CD4-positive, alpha-beta T cell treated with Interleukin-15 for 1 hour (primary cell): Measurements from ENCODE around the gene ANO1.

Source experiments
- DNase-seq: peaks from one replicate; pipeline ENCODE4 v3.0.0-alpha.2; 2020

The ANO1 gene

DNA sequence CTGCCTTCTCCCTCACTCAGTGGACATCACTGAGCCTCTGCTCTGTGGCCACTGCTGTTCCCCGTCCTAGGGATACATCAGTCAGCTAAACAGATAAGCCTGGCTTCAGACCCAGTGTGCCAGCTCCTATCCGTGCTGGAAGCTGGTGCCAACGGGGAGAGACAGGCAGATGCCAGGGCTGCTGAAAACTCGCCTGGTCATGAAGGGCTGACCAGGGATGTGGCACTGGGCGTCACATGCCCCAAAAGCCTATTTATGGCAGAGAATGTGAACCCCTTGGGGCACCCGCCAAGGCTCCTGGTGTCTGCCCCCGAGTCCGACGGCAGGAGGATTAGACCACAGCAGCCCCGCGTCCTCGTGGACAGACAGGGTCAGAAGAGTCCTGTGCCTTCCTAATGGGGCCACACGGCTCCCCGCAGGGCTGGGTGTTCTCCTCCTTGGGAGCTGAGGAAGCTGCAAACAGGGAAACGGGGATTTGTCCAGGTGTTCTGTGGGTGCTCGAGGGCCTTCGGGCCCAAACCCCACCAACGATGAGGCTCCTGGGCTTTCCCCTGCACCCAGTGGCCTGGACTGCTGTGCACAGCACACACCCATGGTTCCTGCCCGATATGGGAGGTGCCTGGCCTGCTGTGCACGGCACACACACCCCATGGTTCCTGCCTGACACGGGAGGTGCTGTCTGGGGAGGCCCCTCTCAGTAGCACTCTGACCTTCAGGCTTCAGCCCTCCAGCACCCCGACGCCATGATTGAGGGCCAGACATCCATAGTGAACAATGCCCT lies 19.9 kb downstream of the ANO1 start:
- DNase-seq: no peak

DNA sequence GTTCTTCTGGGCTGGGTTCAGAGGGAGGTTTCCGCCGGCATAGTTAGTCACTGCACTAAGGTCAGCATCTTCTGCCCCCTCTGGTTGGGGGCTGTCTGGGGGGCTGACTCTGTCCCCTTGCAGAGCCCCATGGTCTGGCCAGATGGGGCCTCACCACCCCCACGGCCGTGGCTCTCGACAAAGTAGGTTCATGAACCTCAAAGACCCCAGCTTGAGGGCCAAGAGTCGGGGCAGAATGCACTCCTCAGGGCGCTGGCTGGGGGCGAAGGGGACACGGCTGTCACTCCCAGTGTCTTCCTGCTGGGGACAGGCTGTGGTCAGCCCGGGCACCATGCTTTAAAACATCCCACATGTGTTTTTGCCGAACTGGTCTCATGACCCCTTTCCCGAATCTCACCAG lies 20.8 kb downstream of the ANO1 start:
- no peak for DNase-seq

DNA sequence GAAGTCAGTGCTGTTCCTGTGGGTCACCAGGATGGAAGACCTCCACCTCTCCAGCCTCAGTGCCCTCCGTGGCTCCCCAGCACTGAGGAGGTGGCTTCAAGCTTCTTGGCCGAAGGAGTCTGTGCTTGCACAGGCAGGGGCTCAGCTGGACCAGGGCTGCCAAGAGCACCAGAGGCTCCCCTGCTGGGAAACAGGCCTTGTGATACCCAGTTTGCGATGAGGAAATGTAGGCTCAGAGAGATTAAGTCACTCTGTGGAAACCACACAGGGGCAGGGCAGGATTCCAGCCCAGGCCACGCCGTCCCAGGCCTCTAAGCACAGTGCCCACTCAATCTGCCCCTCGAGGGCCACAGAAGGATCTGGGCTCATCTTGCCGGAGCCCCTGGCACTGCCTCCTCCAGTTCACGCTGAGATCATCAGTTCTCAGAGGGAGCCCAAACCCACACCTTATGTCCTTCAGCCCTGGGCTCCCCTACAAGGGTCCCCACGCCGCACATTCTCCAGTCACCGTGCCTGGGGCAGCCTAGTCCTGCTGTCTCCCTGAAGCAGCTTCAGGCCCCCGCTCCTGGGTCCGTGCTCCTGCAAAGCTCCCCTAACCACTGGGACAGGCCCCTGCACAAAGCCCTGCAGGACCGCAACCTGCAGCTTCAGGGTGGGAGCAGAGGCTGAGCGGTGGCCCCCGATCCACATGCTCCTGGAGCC lies 21.6 kb downstream of the ANO1 start:
- DNase-seq: no peak

DNA sequence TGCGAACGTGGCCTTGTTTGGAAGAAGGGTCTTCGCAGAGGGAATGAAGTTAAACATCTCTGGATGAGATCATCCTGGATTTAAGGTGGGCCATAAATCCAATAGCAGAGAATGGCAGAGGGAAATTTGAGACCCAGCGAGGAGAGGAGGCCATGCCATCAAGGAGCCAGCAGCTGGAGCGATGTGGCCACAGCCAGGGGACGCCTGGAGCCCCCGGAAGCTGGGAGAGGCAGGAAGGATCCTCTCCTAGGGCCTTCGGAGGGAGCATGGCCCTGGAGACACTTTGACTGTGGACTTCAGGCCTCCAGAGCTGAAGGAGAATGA lies 22.1 kb downstream of the ANO1 start:
- DNase-seq: no peak

DNA sequence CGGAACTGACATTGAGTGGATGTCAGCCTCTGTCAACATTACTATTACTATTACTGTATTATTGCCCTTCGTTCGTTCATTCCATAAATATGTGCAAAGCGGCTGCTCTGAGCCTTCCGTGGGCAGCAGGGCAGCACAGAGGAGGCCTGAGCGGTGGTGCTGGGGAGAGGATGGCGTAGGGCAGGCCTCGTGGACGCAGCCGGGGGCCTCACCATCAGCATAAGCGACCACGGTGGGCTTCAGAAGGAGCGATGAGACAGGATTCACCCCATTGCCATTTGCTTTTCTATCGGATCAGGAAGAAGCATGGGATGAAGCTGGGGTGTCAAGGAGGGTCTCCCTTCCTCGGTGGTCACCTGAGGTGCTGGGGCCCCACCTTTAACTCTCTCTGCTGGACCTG lies 22.7 kb downstream of the ANO1 start:
- no peak for DNase-seq

DNA sequence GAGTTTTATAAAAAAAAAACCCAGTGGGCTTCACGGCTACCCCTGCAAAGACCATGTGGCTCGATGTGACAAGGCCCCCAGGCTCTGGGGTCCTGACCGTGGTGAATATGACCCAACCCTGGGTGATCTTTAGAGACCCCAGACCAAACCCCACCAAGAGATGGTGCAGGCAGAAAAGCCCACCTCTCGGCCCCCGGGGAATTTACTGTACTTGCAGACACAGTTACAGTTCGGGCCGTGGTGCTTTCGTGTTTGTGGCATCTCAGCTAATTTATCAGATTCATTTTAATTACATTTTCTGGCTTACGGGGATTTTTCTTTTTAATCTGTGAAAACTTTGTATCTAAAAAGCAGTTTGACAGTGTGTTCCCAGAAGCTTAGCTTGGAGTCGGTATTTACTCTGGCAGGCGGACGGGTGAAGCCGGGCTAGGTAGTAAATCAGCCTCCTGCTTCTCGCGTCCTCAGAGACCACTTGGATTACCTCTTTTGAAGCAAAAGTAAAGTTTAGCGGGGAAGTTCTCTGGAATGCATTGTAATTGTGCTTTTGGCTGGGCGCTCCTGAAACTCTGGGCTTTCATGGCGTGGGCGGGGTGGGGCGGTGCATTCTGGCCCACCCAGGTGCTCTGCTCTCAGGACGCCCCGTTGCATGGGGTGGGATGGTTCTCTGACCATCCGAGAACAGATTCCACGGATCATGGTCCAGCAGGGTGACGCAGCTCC lies 25.3 kb downstream of the ANO1 start:
- DNase-seq: no peak

DNA sequence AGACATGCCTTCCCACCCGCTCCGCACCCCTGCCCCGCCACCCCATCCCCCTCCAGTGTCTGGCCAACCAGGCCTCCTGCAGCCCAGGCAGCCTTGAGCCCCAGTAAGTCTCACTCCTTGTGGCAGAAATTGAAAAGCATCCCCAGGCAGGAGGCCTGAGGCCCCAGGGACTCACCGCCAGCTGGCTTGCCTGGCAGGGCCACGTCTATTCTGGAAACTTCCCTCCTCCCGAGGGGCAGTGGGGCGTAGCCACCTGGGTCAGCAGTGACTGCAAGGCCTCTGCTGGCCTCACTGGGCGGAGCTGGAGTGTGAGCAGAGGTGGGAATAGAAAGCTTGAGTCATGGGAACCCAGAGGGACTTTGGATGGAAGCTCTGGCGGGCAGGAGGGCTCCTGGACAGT lies 26.3 kb downstream of the ANO1 start:
- no peak for DNase-seq

DNA sequence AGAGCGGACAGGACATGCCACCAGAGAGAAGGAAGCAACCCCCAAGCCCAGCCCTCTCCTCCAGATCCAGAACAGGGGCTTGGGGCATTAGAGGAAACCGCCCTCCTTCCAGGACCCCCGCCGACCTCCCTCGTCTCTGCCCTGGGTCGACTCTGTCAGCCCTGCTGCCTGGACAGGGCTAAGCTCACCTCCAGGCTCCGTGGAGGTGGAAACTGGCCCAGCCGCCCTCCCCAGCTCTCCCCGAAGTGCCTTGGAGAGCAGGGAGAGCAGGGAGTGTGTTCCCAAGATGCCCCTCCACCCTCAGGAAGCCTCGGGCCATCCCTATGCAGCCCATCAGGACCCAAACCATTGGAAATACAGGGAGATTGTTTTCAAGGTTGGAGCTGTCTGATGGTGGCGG lies 26.8 kb downstream of the ANO1 start:
- no peak for DNase-seq

DNA sequence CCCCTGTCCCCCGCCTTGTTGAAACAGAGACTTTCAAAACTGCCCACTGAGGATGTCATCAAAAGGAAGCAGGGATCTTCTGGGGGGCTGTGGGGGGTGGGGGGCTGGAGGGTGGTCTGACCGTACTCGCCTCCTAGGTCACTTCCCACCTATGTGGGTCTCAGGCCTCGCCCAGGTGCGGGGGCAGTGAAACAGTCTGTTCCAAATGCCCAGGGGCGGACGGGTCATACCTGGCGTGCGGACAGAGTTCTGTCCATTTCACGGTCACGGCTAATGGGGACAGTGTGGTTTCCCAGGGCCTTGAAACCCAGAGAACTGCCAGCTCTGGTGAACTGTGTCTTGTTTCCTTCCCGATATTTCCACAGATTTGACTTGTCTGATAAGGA lies 27.2 kb downstream of the ANO1 start:
- DNase-seq: no peak

DNA sequence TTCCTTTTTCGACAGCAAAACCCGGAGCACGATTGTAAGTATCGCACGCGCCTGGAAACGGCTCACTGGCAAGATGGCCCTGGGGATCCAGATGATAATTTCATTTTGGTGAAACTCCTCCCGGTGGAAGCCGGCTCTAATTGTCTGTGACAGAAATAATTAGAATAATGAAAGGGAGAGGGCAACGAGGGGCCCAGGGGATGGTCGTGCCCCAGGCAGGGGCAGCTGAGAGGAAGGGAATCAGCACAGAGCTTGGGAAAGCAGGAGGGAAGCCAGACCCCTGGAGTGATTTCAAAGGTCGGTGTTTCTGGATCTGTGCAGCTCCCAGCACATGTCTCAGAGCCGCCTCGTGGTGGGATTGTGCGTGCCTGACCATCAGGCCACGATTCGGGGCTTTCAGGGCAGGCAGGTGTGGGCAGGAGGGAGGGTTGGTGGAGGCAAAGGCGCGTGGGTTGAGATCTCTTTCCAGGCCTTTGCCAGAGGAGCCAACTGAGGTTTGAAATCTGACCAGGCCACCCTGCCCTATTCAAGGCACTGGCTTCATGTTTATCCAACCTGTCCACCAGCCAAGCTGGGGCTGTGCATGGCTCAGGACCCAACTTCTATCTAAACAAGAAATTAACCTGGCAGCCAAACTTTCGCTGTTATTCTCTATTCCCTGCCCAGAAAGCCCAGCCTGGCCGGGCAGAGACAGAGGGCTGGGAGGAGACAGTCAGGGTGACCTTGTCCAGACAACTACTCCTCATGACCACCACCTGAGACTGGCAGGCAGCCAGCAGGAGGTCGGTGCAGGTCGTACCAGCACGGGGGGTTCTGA lies 27.8 kb downstream of the ANO1 start:
- DNase-seq: no peak

DNA sequence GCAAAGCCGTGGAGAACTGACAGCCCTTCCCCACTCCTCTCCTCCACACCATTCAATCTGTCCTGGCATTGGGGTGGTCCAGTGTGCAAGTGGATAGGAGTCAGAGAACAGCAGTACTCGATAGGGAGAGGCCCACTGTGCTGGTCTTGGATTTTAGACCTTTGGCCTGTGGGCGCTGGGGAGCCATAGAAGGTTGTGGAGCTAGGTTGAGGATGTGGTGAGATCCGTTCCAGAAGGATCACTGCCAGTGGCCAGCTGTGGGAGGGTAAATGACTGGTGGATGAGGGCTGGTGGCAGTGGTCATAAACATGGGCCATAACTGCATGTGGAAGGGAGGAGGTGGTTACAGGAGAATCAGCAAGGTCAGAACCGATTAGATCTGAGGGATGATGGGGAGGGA lies 28.6 kb downstream of the ANO1 start:
- no peak for DNase-seq

DNA sequence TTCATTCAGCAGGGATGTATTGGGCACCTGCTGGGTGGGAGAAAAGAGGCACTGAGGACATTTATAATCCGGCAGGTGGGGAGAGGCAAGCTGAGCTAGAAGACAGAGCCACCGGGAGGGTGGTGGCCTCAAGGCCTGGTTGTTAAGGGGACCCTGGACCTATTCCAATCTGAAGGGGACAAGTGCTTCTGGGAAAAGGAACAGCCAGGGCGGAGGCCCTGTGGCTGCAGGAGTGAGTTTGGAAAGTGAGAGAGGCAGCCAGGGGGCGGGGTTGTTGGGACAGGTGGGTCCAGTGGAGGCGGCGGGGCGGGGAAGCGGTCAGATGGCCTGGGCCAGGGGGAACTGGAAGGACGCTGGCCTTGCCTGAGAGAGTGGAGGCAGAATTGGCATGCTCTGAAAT lies 29.1 kb downstream of the ANO1 start:
- no peak for DNase-seq

DNA sequence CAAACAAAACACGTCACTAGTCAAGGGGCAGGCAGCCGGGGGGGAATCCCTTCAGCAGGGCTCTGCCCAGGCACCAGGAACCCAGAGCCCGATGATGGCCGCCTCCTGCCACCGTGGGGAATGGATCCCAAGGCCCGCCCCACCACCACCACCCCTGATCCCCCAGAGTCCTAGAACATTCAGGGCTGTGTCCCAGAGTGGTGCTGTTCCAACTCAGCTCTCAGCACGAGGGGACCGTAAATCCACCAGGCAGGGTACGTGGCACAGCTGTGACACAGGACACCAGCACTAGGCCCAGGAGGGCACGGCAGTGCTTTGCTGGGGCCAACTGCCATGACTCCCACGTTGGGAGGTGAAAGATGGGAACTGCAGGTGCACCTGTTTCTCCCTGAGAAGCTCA lies 29.6 kb downstream of the ANO1 start:
- DNase-seq: no peak

DNA sequence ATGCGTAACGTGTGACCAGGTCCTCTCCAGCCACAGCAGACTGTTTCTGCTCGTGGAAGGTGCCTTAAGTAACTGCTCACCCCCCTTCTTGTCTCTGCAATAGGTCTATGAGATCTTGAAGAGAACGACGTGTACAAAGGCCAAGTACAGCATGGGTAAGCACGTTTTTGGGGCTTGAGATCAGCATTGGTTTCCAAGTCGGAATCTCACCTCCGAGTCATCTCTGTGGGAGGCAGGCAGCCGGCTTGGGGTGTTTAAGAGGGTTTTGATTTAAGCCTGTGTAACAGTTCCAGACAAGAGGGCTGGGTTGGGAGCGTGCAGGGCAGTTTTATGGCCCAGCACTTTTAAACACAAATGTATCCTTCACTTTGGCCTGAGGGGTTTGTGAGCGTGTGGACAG lies 30.1 kb downstream of the ANO1 start:
- no peak for DNase-seq

DNA sequence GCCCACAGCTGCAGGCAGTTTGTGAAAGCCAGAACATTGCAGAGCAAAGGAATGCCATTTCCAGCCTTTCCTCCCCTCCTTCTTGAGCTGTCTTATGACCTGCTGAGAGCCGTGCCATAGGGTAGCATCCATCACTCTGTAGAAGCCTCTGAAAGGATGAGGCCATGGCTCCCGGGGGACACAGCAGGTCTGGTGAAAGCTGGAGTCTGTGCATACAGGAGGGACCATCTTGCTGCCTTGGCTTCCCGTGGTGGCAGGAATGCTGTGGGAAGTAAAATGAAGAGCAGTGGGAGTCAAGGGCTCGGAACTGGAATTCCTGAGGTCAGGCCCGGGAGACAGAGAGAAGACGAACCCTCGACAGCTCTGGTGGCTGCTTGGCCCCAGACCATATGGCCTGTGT lies 30.9 kb downstream of the ANO1 start:
- DNase-seq: no peak

DNA sequence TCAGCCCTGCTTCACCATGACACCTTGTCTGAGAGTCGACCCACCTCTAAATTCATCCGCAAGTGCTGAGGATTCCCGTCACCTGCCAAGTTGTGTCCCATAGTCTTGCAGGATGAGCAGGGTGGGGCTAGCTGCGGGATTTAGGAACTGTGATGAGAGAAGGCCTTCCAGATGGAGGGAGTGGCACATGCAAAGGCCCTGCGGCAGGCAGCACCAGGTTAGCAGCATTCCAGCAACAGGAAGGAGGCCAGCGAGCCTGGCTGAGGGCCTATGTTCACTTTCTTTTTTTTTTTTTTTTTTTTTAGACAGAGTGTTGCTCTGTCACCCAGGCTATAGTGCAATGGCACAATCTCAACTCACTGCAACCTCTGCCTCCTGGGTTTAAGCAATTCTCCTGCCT lies 31.8 kb downstream of the ANO1 start:
- DNase-seq: no peak

DNA sequence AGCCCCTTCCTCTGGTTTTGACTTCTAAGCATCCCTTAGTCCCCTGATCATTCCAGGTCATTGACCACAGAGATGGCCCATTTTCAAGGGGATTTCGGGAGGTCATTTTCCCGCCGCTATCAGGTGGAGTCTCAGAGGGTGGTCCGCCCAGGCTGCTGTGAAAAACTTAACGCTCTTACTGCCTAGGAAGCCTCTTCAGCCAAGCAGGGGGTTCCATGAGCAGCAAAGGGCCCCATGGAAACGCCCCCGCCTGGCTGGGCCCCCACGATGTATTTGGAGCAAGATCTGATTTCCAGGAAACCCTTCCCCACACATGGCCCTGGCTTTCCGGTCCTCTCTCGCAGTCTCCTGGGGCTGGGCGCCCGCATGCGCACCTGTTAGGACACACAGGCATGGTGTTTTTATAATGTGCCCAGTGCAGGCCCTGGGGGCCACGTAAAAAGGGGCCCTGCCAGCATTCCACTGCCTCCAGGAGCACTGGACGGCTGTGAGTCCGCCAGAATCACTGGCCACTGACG lies 32.5 kb downstream of the ANO1 start:
- no peak for DNase-seq

DNA sequence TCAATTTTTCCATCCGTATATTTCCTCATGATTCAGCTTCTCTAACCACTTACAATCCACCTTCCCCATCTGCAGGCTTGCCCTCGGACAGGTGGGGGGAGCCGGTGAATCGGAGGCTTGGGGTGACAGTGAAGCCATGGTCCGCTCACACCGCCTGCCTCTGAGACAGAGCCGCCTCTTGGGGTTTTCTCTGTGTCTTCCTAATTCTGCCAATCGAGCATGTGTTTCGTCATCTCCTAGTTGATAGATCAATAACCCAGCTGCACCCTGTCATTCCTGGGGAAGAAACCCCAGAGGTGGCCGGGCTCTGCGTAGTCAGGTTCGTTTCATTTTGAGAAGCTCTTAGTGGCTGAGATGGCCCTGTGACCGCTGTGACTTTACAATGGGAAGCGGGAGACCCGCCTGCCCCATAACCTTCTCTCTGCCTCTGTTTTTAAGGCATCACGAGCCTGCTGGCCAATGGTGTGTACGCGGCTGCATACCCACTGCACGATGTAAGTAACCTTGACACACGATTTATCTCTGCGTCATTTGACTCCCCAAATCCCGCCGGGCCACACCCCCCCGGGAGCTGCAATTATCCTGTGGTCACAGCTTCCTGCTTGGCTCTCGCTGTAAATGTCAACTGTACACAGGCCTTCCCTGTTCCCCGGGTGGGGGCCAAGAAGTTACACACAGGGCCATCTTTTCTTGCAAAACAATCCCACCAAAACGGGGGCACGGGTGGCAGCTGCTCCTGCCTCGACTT lies 33.3 kb downstream of the ANO1 start:
- no peak for DNase-seq

DNA sequence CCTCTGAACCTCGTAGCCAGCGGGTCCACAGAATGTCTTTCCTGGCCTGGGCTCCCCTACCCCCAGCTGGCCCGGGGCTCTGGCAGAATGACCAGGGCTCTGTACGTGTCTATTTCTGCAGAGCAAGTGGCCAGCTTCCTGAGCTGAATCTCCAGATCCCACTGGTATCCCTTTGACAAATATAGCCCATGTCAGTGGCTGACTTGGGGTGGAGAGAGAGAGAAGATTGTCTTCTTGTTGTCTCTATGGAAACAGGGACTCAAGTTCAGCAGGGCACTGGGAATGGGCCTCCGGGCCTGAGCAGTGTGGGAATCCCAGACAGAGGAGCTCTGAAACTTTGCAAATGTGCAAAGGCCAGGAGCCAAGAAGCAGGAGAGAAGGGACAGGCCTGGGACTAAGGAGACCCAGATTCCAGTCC lies 33.9 kb downstream of the ANO1 start:
- DNase-seq: no peak

DNA sequence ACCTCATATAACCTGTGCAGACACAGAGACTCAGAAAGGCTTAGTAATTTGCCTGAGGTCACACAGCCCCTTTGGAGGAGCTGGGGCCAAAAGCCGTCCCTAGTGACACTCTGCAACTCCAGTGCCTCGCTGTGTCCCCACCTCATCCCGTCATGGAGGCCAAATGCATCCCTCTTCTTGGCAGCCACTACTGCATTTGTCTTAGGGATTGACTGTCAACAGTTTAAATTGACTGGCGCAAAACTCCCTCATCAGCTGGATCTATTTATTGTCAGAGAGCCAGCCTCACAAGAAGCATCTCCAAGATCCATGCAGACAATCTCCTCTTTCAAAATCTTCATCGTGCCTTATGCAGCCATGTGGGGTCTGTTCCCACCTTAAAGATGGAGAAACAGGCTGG lies 35.7 kb downstream of the ANO1 start:
- DNase-seq: no peak

DNA sequence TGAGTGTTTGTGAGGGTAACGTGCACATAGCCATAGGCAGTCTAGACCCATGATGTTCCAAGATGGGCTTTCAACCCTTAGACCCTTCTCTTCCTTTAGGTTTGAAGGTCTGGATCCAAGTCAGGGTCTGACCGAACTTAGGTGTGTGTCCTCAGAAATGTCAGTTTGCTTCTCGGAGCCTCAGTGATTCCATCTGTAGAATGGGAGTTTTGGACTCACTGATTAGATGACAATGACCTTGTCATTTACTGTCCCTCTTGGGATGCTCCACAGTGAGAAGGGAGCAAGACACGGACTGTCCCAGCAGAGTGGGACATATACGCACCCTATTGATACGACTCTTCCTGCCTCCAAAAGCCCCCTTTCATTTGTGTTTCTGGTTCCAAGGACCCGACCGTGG lies 37.7 kb downstream of the ANO1 start:
- DNase-seq: no peak

DNA sequence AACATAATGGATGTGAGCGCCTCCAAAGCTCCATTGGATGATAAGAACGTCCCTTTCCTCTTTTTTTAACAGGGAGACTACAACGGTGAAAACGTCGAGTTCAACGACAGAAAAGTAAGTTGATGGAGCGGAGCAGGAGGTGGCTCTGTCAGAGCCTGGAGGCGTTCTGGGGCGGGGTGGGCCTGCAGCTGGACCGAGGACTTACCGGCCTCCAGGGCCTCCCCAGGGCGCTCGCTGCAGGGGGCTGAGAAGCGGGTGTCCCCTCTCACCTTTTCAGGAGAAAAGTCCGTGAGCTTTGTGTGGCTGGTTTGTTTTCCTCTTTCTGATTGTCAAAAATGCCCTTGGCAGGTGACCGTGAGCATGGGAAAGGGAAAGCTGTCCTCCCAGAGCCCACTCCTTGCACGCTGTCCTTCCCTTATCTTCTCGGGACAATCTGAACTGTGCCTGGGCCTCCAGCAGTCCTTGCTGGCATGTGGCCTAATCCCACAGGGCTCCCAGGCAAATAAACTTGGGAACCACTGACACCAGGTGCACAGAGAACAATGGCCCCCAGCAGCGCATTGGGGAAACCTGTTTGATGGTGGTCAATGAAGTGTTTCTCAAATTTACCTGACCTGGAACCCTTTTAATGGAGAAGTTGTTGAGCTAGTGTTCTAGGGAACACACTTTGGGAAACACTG lies 38.4 kb downstream of the ANO1 start:
- no peak for DNase-seq
